ENCODE measurements around the gene OGFOD1.
"Not testable (repeated sequence)": the region's sequence is repeated elsewhere in the genome, so short reads cannot be mapped to it uniquely, and the experiment has no call there.

Gene OGFOD1

DNA sequence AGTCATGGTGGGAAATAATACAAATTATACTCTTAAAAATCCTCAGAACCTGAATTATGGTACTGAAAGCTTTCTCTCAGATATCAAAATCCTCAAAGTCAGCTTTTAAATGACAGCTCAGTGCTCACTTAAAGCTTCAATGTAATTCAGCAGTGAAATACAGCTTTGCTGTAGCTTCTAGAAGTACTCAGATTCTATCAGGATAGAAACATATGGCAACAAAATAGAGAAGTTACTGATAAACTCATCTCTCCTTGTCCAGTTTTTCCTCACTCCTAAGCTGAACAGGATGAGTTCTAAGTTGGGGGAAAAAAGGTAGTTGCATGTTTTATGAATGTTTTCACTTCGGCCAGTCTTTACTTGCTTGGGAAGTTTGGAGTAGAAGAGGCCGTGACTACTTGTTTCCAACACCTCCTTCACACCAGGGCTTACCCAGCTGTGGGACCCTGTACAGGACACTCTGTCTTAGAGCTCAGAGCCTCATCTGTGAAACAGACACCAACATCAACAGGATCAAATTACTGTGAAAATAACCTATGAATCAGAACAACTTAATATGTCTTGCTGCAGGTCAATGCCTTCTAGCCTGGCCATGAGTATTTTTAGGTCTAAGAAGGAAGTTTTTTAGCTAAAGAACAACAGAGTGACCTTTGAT lies 30.2 kb downstream of the OGFOD1 start:
- no peak for FAIRE-seq

DNA sequence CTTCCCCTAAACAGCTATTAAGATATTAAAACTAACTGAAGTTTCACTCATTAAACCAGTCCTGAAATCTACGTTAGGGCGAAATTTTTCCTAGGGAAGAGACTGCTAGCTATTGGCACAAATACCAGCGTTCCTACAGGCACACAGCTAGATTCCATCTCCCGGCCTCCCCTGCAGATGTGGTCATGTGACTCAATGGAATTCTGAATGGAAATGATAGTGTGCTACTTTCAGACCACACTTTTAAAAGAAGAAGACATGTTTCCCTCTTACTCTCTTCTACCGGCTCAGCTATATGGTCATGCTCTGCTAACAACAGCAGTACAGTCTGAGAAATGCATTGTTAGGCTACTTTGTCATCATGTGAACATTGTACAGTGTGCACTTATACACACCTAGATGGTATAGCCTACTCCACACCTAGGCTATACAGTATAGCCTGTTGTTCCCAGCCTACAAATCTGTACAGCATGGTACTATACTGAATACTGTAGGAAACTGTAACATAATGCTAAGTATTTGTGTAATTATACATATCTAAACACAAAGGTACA lies 31.4 kb downstream of the OGFOD1 start:
- FAIRE-seq, result no peak

DNA sequence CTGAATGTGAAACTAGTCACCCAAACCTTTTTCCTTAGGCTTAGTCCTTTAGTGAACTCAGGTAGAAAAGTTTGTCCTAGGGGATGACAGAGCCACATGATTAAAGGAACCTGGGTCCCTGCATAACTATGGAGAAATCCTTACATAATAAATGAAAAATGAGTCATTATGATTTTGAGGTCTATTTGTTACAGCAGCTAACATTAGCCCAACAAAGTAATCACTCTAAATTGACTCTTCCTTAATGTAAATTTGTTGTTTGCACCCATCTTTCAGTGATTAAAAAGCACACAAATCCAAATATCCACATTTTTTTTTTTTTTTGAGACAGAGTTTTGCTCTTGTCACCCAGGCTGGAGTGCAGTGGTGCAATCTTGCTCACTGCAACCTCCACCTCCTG lies 32.0 kb downstream of the OGFOD1 start:
- no peak for FAIRE-seq

DNA sequence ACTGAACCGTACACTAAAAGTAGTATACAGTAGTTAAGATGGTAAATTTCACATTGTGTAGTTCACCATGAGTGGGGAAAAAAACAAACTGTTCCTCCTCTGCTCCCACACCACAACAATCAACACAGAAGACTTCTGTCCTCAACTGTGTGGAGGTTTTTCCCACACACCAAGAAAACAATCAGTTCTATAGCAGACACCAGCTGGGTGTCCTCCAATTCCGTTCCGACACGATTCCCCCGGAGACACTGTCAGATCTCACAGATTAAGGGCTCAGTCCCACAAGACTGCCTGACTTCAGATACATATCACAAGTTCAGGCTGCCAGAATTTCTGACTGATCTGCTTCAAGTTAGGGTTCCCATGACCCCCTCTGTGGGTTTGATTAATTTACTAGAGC lies 36.7 kb downstream of the OGFOD1 start:
- no peak for FAIRE-seq

DNA sequence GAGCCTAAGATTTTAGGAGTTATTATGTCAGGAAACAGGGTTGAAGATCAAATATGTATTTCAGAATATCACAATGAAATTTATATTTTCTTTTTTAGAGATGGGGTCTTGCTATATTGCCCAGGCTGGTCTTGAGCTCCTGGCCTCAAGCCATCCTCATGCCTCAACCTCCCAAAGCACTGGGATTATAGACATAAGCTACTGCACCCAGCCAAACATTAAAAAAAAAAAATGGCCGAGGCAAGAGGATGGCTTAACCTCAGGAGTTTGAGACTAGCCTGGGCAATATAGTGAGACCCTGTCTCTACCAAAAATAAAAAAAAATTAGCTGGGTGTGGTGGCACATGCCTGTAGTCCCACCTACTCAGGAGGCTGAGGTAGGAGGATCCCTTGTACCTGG lies 37.5 kb downstream of the OGFOD1 start:
- not testable (repeated sequence) for FAIRE-seq

DNA sequence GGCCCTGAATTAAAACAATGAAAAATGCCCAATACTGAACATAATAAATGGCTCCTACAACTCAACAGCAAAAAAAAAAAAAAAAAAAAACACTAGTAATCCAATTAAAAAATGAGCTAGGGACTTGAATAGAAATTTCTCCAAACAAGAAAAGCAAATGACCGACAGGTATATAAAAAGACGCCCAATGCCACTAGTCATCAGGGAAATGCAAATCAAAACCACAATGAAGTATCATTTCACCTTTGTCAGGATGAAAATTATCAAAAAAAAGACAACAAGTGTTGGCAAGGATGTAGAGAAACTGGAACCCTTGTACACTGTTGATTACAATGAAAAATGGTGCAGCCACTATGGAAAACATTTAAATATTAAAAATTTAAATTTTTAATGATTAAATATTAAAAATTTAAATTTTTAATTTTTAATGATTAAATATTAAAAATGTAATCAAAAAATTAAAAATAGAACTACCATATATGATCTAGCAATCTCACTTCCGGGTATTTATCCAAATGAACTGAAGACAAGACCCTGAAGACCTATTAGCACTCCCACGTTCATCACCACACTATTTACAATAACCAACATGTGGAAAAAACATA lies 40.4 kb downstream of the OGFOD1 start:
- FAIRE-seq, result no peak

DNA sequence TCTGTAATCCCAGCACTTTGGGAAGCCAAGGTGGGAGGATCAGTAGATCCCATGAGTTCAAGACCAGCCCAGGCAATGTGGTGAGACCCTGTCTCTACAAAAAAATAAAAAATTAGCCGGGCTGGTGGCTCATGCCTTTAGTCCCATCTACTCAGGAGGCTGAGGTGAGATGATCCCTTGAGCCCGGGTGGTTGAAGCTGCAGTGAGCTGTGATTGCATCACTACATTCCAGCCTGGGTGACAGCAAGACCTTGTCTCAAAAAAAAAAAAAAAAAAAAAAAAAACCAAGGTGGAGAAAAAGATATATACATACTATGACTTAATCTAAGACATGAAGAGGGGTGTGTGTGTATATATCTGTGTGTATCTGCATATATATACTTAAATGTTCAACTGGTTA lies 41.8 kb downstream of the OGFOD1 start:
- FAIRE-seq, result no peak

DNA sequence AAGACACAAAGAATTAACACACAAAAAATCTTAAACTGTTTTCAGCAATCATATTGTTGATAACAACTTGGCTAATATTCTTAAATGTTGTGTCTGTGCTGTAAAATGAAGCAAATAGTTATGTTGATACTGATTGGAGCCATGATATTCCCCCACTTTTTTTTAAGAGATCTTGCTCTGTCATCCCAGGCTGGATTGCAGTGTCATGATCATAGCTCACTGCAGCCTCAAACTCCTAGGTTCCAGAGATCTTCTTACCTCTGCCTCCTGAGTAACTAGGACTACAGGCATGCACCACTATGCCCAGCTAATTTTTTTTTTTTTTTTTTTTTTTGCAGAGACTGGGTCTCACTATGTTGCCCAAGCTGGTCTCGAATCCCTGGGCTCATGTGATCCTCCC lies 42.5 kb downstream of the OGFOD1 start:
- no peak for FAIRE-seq

DNA sequence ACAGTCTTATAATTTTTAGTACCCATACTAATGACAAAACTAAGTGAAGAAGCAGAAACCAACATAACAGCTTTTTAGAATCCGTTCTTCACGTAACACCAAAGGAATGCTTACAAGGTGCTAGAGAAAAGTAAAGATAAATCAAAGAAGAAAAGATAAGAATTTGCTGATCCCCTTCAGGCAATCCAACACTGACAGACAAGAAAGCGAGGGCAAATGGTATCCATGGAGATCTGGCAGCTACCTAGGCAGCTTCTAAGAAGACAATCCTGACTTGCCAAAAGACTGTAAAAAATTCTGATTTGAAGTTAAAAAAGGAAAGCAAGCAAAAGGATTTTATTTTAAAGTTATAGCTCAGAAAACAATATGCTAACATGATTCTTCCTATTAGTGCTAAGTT lies 53.8 kb downstream of the OGFOD1 start:
- FAIRE-seq, result no peak

DNA sequence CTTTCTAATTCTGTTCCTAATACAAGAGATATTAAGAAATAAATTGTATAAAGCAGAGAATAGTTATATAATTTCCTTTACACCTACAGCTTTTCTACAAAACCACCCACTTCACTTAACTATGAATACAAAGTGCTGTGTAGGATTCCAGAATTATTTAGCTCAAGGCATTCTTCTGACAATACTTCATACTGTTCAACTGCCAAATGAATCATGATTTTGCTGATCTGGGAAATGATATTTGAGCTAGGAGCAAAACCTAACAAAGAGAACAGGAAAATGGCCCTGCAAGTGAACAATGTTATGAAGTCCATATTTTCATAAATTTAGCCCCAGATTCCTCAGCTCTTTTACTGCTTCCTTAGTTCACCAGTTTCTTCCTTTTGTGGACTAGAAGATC lies 55.6 kb downstream of the OGFOD1 start:
- FAIRE-seq, result no peak

DNA sequence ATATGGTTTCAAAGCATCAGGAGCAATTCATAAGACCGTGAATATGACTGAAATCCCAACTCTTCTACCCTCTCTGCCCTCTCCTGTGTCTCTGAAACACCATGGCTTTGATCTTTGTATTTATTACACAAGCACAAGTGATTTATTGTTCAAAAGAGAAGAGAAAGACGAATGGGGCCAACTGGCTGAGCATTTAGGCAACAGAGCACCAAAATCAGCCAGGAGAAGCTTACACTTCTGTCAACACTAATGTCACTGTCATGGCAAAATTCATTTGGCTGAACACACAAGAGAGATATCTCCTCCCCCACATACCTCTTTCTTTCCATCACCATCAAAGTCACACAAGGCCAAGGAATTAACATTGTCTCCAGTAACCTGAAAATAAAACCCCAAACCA lies 59.2 kb downstream of the OGFOD1 start:
- no peak for FAIRE-seq

DNA sequence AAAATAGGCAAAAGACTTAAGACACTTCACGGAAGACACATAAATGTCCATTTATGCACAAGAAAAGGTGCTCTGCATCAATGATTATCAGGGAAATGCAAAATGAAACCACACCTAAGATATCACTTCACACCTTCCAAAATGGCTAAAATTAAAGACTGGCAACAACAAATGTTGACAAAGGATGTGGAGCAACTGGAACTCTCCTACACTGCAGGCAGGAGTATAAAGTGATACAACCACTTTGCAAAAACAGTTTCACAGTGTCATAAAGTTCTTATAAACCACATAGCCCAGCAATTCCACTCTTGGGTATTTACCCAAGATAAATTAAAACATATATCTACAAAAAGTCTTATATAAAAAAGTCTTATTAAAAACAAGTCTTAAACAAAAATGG lies 60.7 kb downstream of the OGFOD1 start:
- FAIRE-seq, result no peak

DNA sequence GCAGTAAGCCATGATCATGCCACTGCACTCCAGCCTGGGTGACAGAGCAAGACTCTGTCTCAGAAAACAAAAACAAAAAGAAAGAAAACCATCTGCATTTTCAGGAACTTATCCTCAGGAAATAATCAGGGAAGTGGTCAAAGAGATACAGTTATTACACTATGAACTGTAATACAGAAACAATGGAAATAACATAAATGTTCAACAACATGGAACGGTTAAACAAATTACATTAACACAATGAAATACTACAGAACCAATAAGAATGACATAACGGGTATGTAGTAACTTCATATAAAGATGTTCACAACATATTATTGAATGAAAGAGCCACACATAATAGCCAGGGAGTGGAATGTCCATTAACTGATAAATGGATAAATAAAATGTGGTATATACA lies 61.7 kb downstream of the OGFOD1 start:
- FAIRE-seq, result no peak

DNA sequence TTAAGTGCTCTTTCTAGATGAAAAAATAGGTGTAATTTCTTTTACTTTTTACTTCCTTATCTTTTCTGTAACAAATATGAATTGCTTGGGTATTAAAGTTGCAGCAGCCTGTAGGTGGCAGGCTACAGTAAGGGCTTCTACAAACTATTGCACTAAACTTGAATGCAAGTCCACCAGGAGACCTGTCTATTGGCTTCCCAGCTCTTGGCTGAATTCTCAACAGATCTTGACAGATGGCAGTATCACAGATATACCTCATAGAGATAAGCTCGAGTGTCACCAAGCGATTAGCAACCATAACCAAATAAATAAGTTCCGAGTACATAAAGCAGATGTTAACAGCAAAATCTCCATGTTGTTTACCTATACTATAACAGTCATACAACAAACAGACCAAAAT lies 62.6 kb downstream of the OGFOD1 start:
- peak; percentile 90 for FAIRE-seq

DNA sequence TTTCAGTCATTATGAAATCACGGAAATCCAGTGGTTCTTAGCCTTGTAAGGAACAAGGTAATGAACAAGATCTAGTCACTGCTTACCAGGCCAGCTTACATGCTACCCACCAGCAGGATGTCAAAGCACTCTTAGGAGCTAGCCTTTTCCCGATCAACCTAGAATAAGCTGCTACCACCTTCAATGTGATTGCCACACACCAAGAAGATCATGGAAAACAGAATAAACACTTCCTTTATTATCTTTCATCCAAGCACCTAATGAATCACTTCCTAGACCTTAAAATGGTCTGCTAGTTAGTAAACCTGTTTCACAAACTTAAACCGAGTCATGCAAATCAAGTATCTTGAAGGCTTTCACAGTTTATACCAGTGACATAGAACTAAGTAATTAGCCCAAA lies 63.5 kb downstream of the OGFOD1 start:
- FAIRE-seq, result no peak

DNA sequence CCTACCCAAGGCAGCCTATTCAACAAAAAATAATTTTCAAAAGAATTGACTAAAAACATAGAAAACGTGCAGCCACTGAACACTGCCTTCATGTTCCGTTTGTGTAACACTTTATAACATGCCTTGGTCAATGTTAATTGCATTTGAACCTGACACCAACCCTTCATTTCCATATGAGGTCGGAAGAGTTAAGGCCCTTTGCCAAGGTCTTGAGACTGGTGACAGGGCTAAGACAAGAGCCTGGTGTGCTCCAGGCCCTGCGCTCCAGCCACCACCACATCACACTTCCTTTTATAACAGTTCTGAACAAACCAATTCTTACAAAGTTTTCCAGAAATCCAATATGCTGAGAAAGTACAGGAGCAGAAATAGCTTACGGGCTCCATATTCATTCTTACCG lies 64.3 kb downstream of the OGFOD1 start:
- FAIRE-seq, result no peak

DNA sequence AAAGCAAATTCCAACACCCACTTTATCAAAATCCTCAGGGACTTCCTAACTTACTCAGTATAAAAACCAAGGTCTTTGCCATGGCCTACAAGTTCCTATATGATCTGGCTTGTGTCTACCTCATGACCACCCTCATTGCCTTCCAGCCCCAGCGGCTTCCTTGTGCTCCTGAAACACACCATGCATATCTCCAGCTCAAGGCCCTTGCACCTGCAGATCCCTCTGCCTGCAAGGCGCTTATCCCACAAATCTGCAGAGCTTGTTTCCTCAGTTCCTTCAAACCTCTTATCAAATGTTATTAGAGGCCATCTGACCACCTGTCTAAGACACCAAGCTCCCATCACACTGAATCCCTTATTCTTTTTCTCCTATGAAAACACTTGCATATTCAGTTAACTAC lies 65.9 kb downstream of the OGFOD1 start:
- FAIRE-seq, result no peak

DNA sequence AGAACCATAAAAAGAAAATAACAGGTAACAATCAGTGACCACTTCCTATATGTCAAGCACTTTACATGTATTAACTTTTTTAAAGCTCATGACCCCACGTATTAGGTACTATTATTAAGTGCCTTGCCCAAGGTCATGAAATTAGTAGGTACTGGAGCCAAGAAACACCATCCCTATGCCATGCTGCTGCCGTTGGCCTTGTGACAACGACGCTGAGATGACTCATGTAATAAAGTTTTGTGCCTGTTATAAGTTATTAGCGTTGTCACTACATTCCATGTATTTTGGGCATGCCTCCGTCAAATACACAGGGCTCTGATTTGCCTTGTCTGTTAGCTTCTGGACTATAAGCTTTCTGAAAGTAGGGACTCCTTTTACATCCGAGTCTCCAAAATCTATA lies 67.1 kb downstream of the OGFOD1 start:
- FAIRE-seq, result no peak

DNA sequence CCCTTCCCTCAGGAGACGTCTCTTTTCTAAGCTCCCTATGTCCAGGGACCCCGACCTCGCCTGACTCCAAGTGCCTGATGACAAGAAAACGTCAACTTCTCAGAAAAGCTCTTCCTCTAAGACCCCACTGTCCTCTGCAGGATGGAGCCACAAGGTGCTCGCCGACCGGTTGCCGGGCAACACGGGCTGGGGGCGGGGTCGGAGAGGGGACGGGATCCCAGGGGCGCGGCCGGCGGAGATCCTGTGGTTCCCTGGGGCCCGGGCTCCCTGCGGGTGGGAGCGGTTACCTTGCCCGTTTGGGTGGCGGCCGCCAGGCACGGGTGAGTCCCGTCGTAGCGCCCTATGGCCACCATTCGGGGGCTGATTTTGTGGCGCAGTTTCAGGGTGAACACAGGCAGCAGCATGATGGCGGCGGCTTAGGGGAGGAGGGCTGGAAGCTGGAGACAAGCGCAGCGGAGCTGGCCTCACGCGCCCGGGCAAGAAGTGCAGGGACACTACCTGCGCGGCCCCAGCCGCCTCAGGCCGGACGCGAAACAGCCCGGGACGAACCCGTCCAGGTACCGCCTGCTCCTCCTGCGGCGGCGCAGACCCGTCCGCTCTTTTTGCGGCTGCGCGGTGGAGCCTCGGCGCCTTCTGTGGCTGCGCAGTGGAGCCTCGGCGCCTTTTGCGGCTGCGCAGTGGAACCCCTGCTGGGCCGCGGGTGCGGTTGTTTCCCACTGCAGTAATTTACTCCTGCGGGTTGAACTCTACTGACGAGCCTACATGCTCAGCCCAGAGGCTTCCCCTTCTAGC lies 68.3 kb downstream of the OGFOD1 start, which contains the start of gene BBS2:
Gene BBS2 (minus strand): TSS at position 566 of the 792 bp plus-strand sequence. CDS start 162 bp downstream, at position 404.
- FAIRE-seq, result no peak

DNA sequence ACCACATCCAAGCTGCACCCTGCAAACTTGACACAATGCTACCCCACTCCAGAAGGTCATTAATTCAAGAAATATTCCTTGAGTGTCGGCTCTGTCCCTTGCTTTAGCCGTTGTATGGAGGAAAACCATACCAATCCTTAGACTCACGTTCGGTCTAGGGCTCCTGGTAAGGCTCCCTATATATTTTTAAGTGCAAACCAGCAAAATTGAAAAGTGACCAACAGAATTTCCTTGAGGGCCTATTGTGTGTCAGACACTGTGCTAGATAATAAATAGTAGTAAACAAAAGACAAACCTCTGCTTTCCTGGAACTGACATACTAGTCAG lies 68.9 kb downstream of the OGFOD1 start:
- FAIRE-seq, result no peak

DNA sequence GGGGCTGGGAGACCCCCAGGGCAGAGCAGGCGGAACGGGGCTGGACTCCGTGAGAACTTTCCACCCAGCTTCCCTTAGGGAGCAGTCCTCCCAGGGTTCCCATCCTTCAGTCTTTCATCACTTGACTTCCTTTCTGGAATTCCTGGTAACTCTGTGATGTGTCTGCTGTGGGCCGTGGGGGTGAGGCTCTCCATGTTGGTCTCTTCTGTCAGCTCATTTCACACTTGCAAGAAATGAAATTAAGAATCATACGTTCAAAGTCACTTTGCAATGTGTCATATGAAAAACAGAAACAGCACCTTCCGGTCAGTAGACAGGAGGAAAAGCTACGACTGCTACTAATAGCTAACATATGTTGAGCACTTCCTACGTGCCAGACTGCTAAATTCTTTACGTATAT lies 73.9 kb downstream of the OGFOD1 start:
- no peak for FAIRE-seq
